Omental fat pad (tissue), 4 donors: ENCODE measurements around the gene TRPV6. TPM values are rescaled to one million over a fixed set of nuclear protein-coding genes. Genes with fewer than 3 reads are reported as not detected.

Experiments
- ATAC-seq: fragments of 150-250 bp; one replicate; pipeline ENCODE4 v1.9.1; 2016; ENCODE audit warnings: mild to moderate bottlenecking, moderate library complexity; ENCODE audit not compliant: low FRiP score
- DNase-seq: peaks from one replicate; pipeline ENCODE4 v3.0.0-alpha.2; 2019; ENCODE audit warnings: low spot score
- total RNA-seq, 4 donors: library from RNA; depleted of rRNA; stranded (reverse); fragments of >200 nt; gene quantifications; one replicate each; pipeline ENCODE4 v1.1.0, GENCODE V29; 2016
- TF ChIP-seq, protein P1 (sequence below), 3 donors: fragments of 450-650 bp; IDR thresholded peaks; one replicate each; pipeline ENCODE4 v1.5.1; 2016 to 2017; ENCODE audit warnings: antibody characterized with exemption in 3 of 3, mild to moderate bottlenecking in 3 of 3, moderate library complexity in 2 of 3

Gene TRPV6
- total RNA-seq, 4 donors from 2014 or later = under 0.01 to 0.65 (median 0.52) TPM

DNA sequence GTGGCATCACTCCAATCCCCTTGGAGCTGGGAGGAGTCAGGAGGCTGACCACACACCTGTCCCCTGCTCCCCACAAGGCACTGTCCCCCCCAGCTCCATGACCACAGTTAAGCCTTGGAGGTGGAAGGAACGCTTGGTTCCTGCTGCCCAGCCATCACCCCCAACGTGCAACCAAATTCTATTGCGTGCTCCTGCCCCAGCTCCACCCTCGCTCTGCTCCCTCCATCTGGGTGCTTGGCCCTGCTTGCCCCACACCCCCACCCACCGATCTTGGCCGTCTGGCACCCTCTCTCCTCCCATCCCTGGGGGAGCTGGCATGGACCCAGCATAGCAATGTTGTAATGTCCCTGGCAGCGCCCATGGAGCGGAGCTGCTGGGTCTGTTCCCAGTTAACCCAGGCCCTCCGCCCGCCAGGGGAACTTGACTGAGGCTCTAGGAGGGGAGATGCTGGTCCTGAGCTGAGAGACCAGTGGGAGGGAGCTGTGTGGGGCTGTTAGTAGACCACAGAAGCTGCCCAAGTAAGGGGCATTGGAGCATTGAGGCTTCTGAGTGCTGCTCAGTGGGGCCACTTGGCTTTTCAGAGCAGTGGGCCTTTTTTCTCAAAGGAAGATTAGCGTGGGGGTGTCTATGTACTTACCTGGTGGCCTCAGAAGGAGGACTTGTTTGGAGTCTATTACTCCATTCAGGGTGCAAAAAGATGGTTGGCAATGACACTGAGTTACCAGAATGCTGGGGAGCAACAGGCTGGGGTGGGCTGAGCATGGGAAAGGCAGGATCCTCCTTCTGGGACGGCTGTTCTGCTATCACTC is 29.6 kb downstream of the TRPV6 start:
- TF ChIP-seq, protein P1, sequence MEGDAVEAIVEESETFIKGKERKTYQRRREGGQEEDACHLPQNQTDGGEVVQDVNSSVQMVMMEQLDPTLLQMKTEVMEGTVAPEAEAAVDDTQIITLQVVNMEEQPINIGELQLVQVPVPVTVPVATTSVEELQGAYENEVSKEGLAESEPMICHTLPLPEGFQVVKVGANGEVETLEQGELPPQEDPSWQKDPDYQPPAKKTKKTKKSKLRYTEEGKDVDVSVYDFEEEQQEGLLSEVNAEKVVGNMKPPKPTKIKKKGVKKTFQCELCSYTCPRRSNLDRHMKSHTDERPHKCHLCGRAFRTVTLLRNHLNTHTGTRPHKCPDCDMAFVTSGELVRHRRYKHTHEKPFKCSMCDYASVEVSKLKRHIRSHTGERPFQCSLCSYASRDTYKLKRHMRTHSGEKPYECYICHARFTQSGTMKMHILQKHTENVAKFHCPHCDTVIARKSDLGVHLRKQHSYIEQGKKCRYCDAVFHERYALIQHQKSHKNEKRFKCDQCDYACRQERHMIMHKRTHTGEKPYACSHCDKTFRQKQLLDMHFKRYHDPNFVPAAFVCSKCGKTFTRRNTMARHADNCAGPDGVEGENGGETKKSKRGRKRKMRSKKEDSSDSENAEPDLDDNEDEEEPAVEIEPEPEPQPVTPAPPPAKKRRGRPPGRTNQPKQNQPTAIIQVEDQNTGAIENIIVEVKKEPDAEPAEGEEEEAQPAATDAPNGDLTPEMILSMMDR (IDR thresholded peaks at IDR 0.05) = no peak
- DNase-seq = no peak
- ATAC-seq = peak; percentile 50

DNA sequence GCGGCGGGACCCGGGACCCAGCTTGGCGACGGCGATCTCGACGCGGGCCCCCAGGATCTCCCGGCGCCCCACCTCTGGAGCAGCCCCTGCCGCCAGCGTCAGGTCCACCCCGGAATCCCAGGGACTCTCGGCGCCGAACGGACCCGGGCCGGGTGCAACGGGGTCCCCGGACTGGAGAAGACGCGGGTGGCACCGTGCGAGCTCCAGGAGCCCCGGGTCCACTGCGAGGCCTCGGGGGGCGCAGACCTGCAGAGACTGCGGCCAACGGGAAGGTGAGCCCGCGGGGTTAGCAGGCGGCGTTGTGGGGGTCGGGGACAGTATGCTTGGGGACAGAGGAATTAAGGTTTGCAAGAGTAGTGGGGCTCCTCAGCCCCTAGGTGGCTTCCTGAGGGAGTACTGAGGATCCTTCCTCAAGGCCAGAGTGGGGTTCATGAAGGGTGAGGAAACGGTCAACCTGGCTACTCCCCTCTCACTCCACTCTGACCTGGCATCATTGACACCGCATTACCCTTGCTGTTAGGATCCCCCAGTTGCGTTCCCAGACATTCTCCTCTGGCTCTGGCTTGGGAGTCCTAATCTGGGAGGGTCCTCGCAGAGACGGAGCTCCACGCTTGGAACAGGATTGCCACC is 30.3 kb downstream of the TRPV6 start:
- peak; percentile 10 for ATAC-seq
- TF ChIP-seq, protein P1 (IDR thresholded peaks at IDR 0.05) = no peak
- DNase-seq = no peak

DNA sequence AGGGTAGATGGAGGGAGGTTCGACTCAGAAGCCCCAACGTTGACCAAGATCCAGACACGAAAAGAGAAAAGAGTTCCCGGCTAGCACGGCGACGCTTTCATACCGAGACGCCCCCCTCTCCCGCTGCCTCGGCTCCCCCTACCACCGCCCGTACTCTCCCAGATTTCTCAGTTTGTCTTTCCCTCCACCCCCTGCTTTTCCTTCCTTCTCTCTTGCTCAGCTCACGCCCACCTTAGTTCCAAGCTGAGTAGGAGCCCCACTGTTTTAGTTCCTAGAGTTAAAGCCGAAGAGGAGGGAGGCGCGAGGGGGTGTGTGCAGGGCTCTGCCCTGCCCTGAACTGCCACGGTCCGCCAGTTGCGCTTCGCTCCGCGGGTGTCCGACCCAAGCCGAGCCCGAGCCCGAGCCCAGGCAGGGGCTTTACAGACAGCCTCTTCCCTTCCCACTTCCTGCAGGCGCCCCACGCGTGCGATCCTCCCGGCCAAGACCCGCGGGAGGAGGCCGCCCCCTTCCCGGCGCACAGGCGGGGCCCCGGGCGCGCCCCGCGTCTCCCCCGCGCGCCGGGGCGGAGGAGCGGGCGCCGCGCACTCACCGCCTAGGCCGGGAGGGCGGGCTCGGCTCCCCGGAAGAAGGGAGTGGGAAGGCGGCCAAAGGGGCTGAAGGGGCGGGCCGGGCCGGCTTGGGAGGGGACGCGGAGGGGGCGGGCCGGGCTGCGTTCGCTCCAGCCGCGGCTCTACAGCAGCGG is 31.0 kb downstream of the TRPV6 start, which contains the start of gene EPHB6:
Gene EPHB6, plus strand, starts transcription at position 705 of the 742 bp plus-strand sequence. CDS start 8,152 bp downstream, outside the sequence.
- ATAC-seq = peak; percentile 84
- no peak for DNase-seq
- TF ChIP-seq, protein P1 (IDR thresholded peaks at IDR 0.05) = no peak

DNA sequence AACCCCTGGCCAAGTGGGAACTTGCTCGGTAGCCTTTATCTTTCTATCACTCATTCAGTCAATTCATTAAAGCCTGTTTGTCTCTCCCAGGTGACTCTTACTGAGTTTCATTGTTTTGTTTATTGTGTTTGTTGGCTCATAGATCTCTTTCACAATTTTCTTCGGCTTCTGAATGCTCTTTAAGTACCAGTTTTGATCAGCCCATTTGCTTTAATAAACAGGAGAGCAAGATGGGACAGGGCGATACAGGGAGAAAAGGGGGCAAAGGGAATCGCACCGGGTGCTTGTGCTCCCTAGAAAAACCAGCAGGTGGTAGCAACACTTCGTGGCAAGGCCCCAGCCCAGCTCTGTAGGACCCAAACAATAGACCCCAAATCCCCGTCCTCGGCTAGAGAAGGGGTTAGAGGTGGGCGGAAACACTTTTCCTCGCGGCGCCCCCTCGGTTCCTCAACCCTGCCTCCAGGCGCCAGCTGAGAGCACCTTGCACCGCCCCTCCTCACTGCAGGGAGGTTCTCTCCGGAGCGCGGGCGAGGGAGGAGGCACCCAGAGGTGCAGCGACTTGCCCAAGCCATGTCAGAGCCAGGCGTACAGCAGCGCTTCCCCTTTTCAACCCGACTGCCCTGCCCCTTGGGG is 31.7 kb downstream of the TRPV6 start:
- ATAC-seq = peak; percentile 65
- TF ChIP-seq, protein P1 (IDR thresholded peaks at IDR 0.05) = peak in 2 of 3 donors; percentile 6 to 29
- DNase-seq = no peak

DNA sequence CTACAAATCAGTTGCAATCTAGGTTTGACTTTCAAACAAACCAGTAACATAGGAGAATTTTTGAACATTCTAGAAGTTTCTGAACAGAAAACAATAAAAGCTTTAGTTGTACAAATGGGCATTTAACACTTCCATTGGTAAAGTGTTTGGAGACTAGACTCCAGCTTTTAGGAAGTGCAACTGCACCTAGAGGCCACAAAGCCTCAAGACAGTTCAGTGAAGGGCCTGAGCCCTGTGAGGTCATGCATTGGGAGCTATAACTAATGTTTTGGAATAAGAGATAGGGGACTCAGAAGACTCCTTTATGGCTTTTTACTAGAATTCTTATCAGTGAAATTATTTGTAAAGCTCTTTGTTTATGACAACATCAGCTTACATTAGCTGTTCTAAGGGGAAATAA is 33.6 kb downstream of the TRPV6 start:
- ATAC-seq (no peak), DNase-seq (no peak)
- TF ChIP-seq, protein P1 (IDR thresholded peaks at IDR 0.05) = no peak

DNA sequence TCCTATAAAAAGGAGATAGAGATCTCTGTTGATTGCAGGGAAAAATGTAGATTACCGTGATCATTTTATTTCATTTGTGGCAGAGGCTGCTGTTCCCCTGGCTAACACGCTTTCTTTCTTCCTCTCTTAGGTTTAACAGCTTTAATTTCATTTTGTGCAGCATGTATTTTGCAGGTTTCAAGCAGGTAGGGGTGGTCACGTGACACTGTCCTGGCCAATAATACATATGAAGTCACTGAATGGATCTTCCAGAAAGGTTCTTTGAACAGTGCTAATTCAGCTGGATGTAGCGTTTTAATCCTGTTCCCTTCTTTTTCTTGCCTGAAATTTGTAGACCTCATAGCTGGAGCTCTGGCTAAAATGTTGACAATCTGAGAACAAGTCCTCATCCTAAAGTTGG is 34.3 kb downstream of the TRPV6 start:
- ATAC-seq = no peak
- no peak for DNase-seq
- TF ChIP-seq, protein P1 (IDR thresholded peaks at IDR 0.05) = no peak
